K562 (cell line): Measurements from ENCODE around the gene SLC49A4. TPM values are rescaled to one million over a fixed set of nuclear protein-coding genes. Genes with fewer than 3 reads are reported as not detected.
"Not testable (repeated sequence)": the region's sequence is repeated elsewhere in the genome, so short reads cannot be mapped to it uniquely, and the experiment has no call there.

Experiments used
- ATAC-seq: fragments of 200-7000 bp; cut with Tn5 transposase; 3 replicates; pipeline ENCODE4 v1.9.1; 2020; ENCODE audit warnings: moderate library complexity
- BruUV-seq: library from RNA; stranded (reverse); fragments of 400-500 nt; replicated peaks from 2 replicates; lab custom pipeline; 2021; lab: Mats Ljungman, UMichigan
- CTCF ChIA-PET: fragments of 300-600 bp; formaldehyde crosslinking; extraction: SDS; loops from one replicate; lab custom pipeline; 2021; ENCODE audit warnings: low intra/inter-chr PET ratio; lab: Yijun Ruan, JAX
- POLR2A ChIA-PET: fragments of 300-600, 350-650 bp; sonication (Branson Sonifier 250); formaldehyde crosslinking; extraction: SDS; loops from one replicate; lab custom pipeline; 2021; ENCODE audit warnings: antibody characterized with exemption, inconsistent platforms; lab: Yijun Ruan, JAX
- DNase-seq, 4 experiments: peaks; one replicate each; pipeline versions ENCODE4 v3.0.0 to v3.0.0-alpha.2; 2011 to 2018; ENCODE audit warnings: low spot score in 3 of 4, mixed read lengths in 3 of 4; ENCODE audit errors: extremely low read depth in 1 of 4
- FAIRE-seq: peaks from 2 replicates; lab custom pipeline; 2011; peaks lifted over from hg19 to GRCh38; lab: Jason Lieb, UNC
- H2AFZ ChIP-seq: 2 replicates; pipeline ENCODE4 v1.6.0; 2011; ENCODE audit warnings: low read depth, low read length, control low read depth, inconsistent platforms
- H3K27ac ChIP-seq: fragments of 200-600 bp; 3 replicates; pipeline ENCODE4 v1.8.0; 2011; ENCODE audit warnings: low read depth, mild to moderate bottlenecking, control low read depth, inconsistent platforms, low read length, moderate library complexity, mixed read lengths; ENCODE audit errors: extremely low read depth
- H3K27me3 ChIP-seq, 2 experiments: fragments of 300-600 bp in 1 of 2; 2 replicates in 1 of 2; 3 replicates in 1 of 2; pipeline versions ENCODE4 v1.6.0 to v1.8.0; 2011; ENCODE audit warnings: inconsistent platforms in 2 of 2, low read length in 2 of 2, mild to moderate bottlenecking in 1 of 2, mixed read lengths in 1 of 2, moderate library complexity in 1 of 2; ENCODE audit not compliant: control insufficient read depth in 2 of 2, insufficient read depth in 2 of 2
- H3K36me3 ChIP-seq: fragments of 300-600 bp; 3 replicates; pipeline ENCODE4 v1.8.0; 2011; ENCODE audit warnings: mild to moderate bottlenecking, low read length, inconsistent platforms; ENCODE audit not compliant: control insufficient read depth, insufficient read depth
- H3K4me1 ChIP-seq, 2 experiments: fragments of 200-600 bp in 1 of 2; replicated peaks in 1 of 2; 2 replicates in 1 of 2; 3 replicates in 1 of 2; pipeline versions ENCODE4 v1.5.1 to v1.8.0; 2011; ENCODE audit warnings: inconsistent platforms in 2 of 2, low read length in 2 of 2, mild to moderate bottlenecking in 1 of 2, mixed read lengths in 1 of 2, moderate library complexity in 1 of 2; ENCODE audit not compliant: control insufficient read depth in 2 of 2, insufficient read depth in 2 of 2
- H3K4me2 ChIP-seq: 2 replicates; pipeline ENCODE4 v1.6.1; 2011; ENCODE audit warnings: low read length, control low read depth, inconsistent platforms, mixed read lengths; ENCODE audit not compliant: insufficient read depth
- H3K4me3 ChIP-seq: fragments of 200-600 bp; sonication (generic), shearing (Covaris generic); 2 replicates; pipeline ENCODE4 v1.5.1; 2016; ENCODE audit warnings: control low read depth, inconsistent platforms
- H3K79me2 ChIP-seq: fragments of 200-600 bp; 3 replicates; pipeline ENCODE4 v1.8.0; 2011; ENCODE audit warnings: low read length, inconsistent platforms; ENCODE audit not compliant: control insufficient read depth, insufficient read depth
- H3K9ac ChIP-seq, 2 experiments: 2 replicates each; pipeline versions ENCODE4 v1.6.0 to v1.6.1; 2011; ENCODE audit warnings: low read depth in 2 of 2, low read length in 2 of 2, control low read depth in 1 of 2, inconsistent platforms in 1 of 2, mild to moderate bottlenecking in 1 of 2, mixed read lengths in 1 of 2; ENCODE audit not compliant: insufficient read depth in 1 of 2
- H3K9me1 ChIP-seq: one replicate; pipeline ENCODE4 v1.6.0; 2011; ENCODE audit warnings: inconsistent platforms, mild to moderate bottlenecking, low read length, moderate library complexity; ENCODE audit not compliant: control insufficient read depth, insufficient read depth
- H3K9me3 ChIP-seq: replicated peaks from 2 replicates; pipeline ENCODE4 v1.5.1; 2011; ENCODE audit warnings: low read depth, low read length, inconsistent platforms; ENCODE audit not compliant: control insufficient read depth, insufficient read depth
- H4K20me1 ChIP-seq: replicated peaks from 2 replicates; pipeline ENCODE4 v1.6.1; 2011; ENCODE audit warnings: low read length, inconsistent platforms, mixed read lengths; ENCODE audit not compliant: control insufficient read depth, insufficient read depth
- BHLHE40 ChIP-seq: IDR thresholded peaks from 2 replicates; pipeline ENCODE4 v1.6.1; 2011; ENCODE audit warnings: low read length, improper control_type of control experiment
- DIDO1 ChIP-seq: fragments of 450-650 bp; IDR thresholded peaks from 2 replicates; pipeline ENCODE4 v1.6.1; 2016; ENCODE audit warnings: low read depth, missing biosample characterization, missing genetic modification characterization
- HMBOX1 ChIP-seq: sonication (generic); IDR thresholded peaks from 2 replicates; pipeline ENCODE4 v1.6.1; 2016
- JUND ChIP-seq, 2 experiments: IDR thresholded peaks; 2 replicates in 1 of 2; 3 replicates in 1 of 2; pipeline ENCODE4 v1.6.1; 2011; ENCODE audit warnings: borderline replicate concordance in 2 of 2, low read depth in 2 of 2, low read length in 2 of 2, improper control_type of control experiment in 1 of 2, missing biosample characterization in 1 of 2, missing genetic modification characterization in 1 of 2, missing genetic modification reagents in 1 of 2
- MEIS2 ChIP-seq: fragments of 450-650 bp; IDR thresholded peaks from 2 replicates; pipeline ENCODE4 v1.6.1; 2014; ENCODE audit warnings: mild to moderate bottlenecking; ENCODE audit not compliant: partially characterized antibody
- NR1H2 ChIP-seq: sonication (generic); formaldehyde crosslinking; IDR thresholded peaks from 2 replicates; pipeline ENCODE4 v1.4.0; 2020; ENCODE audit warnings: mild to moderate bottlenecking, missing genetic modification reagents
- whole genome bisulfite sequencing: fragments of 100-300 bp; shearing (Covaris generic); methylation state at CpG from one replicate; pipeline ENCODE4 v1.1.6; 2016; ENCODE audit warnings: low coverage, mixed read lengths; ENCODE audit not compliant: insufficient coverage; ENCODE audit errors: missing lambda C conversion rate; 5-methylcytosine and 5-hydroxymethylcytosine counted together
- in situ Hi-C: fragments of 300-500 bp; cut with MboI; formaldehyde crosslinking; loops from 4 replicates; pipeline ENCODE4 v1.15.0; 2018; ENCODE audit warnings: inconsistent platforms, mixed read lengths
- intact Hi-C: fragments of 100-400 bp; cut with micrococcal nuclease; formaldehyde crosslinking; loops from 2 replicates; pipeline ENCODE4 v1.14.2; 2022
- polyA plus RNA-seq, 8 experiments: library from polyadenylated mRNA; depleted of rRNA in 4 of 8; stranded (reverse) in 5 of 8; unstranded in 3 of 8; fragments of >200 nt; fragmentation: Nextera tagmentation in 2 of 8; fragmentation: Illumina TruSeq in 1 of 8; extraction: Ambion mirVana in 2 of 8; extraction: Trizol in 1 of 8; gene quantifications; 2 replicates each; pipeline versions ENCODE4 v1.2.1 to v1.2.3, GENCODE V29; 2011 to 2014; ENCODE audit warnings: inconsistent platforms in 1 of 8, missing spikeins in 1 of 8
- total RNA-seq, 7 experiments: library from RNA; depleted of rRNA in 6 of 7; stranded (reverse); fragments of >200 nt in 6 of 7; fragmentation: Illumina TruSeq in 2 of 7; extraction: Trizol in 2 of 7; gene quantifications; 2 replicates each; pipeline versions ENCODE4 v1.2.1 to v1.2.3, GENCODE V29; 2011 to 2021; ENCODE audit warnings: low replicate concordance in 1 of 7

The SLC49A4 gene
- total and polyA plus RNA-seq, 9 of the 15 experiments (the other 6 are each of a cell fraction or from before 2014, with no cell fraction given) = 0.15 to 1.3 (median 0.83) TPM

- TF ChIP-seq DIDO1 = no peak
- no peak for TF ChIP-seq HMBOX1
- peak; percentile 76; the same call in 1 of the 2 replicates for TF ChIP-seq JUND (IDR thresholded peaks at IDR 0.05; ENCODE audit: borderline replicate concordance, low read depth, low read length)
- 0 out of 3 replicates have a peak, but pooled peaks have one; percentile 26 for TF ChIP-seq JUND (tag; IDR thresholded peaks at IDR 0.05; ENCODE audit: borderline replicate concordance, low read depth, low read length)
- no peak for TF ChIP-seq BHLHE40
- no peak for TF ChIP-seq NR1H2 (CRISPR knock-in tag)
- peak; percentile 57 for TF ChIP-seq MEIS2
These were observed 49.4 kb upstream of the SLC49A4 start (continued) for GRCh38 chr3:122745369-122746021.

- intact Hi-C loops, BruUV-seq, H3K27ac ChIP-seq, H3K4me3 ChIP-seq, H2AFZ ChIP-seq, H3K79me2 ChIP-seq, H3K27me3 ChIP-seq, ATAC-seq, H3K36me3 ChIP-seq, H3K9ac ChIP-seq, H3K9me1 ChIP-seq, CTCF ChIA-PET, FAIRE-seq, in situ Hi-C loops, H4K20me1 ChIP-seq, H3K4me2 ChIP-seq, H3K4me1 ChIP-seq, DNase-seq, POLR2A ChIA-PET, H3K9me3 ChIP-seq: not testable (repeated sequence)
- WGBS = no CpG with 5 or more reads among the region's 35 CpGs
These were observed 47.6 kb upstream of the SLC49A4 start for GRCh38 chr3:122747295-122747694.
